ENCODE measurements around the gene CABLES1.

Gene CABLES1

GRCh38 chr18:23171581-23172156, 36.4 kb downstream of the CABLES1 start:
- no peak for DNase-seq

- DNase-seq = no peak
Measured at GRCh38 chr18:23172591-23173380, 37.5 kb downstream of the CABLES1 start.

GRCh38 chr18:23173912-23174311, 38.6 kb downstream of the CABLES1 start:
- no peak for DNase-seq

GRCh38 chr18:23176701-23177432, 41.6 kb downstream of the CABLES1 start:
- no peak for DNase-seq

- DNase-seq = no peak
Measured at GRCh38 chr18:23177433-23178072, 42.3 kb downstream of the CABLES1 start.

GRCh38 chr18:23178201-23178600, 42.9 kb downstream of the CABLES1 start:
- DNase-seq = no peak

DNA sequence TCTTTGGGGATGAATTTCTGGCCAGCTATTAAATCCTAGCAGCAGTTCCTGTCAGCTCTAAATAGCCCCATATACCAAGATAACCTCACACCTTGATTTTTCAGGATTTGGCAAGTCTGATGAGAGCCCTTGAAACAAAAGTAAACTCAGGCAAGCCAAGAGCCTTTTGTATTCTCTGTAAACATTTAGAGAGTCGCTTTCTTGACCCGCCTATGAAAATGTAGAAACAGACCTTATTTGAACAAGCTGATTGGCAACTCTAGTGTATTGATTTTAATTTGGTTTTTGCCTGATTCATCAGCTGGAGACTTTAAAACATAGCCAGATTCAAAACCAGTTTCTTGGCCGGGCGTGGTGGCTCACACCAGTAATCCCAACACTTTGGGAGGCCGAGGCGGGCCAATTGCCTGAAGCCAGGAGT, 43.4 kb downstream of the CABLES1 start:
- DNase-seq = no peak

GRCh38 chr18:23179416-23179815, 44.1 kb downstream of the CABLES1 start:
- no peak for DNase-seq

GRCh38 chr18:23181547-23181946, 46.3 kb downstream of the CABLES1 start:
- DNase-seq = no peak

DNA sequence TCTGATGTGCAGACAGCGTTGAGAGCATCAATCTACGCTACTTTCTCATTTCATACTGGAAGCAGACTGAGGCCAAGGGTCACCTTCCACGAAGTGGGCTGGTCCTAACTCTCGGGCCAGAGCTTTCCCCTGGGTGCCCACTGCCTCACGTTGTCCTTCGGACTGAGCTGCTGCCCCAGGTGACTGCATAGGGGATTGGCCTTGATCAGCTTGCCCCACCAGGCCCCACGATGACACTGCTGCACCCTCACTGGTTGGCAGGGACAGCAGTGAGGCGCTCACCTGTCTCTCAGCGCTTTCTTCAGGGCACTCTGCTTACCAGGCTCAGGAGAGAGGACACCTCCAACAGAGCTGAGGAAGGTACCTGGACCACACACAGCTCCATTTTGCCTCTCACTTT, 47.3 kb downstream of the CABLES1 start:
- no peak for DNase-seq

DNA sequence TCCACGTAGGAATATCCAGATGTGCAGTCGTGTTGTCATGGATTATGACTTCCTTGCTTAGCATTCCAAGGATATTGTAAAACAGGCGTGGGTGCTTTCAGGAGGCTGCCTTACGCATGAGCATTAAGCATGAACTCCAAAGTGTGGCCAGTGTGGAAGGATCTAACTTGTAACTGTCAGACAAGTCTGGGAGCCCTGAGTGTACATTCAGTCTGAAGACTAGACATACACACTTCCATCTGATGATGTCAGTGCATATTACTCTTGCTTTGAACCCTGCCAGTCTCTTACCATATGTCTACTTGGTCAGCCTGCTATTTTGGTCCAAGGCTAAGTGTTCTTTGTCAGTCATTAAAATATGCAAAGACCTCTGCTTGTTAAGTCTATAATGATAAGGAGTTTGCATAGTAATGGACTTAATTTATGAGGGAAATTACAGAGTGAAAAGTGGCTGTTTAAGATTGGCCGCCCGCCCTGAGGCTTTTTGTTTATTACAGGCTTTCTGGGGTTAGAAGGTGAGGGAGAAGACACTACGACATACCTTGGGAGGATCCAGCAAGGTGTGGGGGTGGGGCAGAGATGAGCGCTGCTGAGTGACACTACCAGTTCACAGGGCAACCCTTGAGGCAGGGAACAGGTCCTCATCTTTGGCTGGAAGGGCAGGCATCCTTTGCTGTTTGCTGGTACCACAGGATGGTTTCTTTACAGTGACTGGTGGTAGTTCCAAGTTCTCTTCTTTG, 48.3 kb downstream of the CABLES1 start:
- DNase-seq = no peak

DNA sequence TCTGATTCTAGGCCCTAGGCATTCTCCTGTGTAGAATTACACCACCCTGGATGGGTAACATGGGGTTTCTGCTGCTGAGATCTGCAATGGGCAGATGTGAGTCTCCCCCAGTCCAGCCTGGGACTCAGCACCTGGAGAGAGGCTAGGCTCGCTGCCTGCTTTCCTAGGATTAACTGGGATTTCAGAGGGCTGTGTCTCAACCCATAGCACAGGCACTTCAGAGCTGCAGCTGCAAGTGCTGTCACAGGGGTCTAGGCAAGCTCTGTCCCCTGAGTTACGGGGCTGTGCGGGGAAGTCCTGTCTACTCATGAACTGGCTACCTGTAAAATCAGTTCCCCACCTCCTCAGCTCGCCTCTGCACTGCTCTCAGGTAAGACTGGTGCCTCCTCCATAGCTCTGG, 51.5 kb downstream of the CABLES1 start:
- DNase-seq = no peak

DNA sequence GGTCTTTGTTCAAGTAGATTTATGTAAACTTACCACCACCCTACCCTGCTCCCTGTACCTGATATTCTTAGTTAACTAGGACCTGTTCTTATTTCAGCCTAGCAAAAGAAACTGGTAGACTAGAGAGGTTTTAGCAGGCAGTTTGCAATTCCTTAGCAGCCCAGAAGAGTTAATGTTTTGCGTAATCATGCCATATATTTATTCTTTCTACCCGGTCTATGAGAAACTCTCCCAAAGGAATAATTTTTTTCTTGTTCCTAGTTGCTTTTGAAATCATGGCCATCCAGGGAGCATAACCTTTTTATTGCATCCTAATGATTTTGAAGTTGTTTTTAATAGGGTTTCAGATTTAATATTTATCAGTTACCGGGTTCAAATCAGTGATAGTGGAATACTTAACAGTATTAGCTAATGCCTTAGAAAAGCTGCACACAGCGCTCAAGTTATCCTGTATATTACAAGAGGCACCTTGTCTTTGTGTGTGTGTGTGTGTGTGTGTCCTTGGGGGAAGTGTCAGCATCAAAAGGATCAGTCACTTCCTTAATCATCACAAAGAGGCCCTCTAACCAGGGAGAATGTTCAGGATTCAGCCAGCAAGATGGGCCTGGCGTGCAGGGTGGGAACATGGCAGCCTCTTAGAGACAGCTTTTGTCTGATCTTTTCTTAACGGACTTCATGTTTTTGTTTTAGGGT, 52.9 kb downstream of the CABLES1 start:
- DNase-seq = no peak

GRCh38 chr18:23189099-23189498, 53.8 kb downstream of the CABLES1 start:
- DNase-seq = no peak

DNA sequence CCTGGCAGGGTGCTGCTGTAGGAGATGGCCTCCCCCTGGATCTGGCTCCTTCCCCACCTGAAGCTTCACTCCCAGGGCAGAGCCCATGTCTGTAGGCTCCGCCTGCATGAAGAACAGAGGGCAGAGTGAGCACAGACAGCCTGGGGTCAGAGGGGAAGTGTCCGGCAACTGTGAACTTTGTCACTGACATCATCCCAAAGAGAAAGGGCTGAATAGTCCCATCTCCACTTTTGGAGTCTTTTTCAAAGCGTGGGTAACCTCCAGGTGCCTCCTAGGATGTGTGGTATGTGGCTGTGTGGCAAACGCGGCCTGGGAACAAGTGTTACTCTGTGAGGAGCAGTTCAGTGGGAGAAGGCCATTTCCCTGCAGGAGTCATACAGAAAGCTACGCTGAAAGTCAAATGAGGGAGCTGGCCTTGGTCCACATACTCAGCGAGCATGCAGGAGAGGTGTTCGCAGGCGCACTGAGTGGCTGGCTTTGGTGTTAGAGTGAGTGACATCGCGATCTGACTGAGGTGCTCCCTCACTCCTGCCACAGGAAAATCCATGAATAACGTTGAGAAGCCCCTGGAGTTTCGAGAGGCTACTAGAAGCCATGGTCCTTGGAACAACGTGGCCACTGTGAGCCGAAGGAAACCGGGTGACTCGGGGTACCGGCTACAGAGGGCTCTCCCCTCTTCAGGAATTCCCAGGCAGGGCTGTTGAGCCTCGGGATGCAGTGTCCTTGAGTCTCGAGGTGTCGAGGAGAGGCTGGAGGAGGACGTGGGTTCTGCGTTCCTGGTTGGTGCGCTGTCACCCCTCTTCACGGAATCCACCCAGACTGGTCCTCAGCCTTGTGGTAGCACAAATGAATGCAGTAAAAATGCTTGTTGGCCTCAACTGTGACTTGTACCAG, 54.7 kb downstream of the CABLES1 start:
- DNase-seq = no peak

- no peak for DNase-seq
Measured at GRCh38 chr18:23191232-23191631, 55.9 kb downstream of the CABLES1 start.

DNA sequence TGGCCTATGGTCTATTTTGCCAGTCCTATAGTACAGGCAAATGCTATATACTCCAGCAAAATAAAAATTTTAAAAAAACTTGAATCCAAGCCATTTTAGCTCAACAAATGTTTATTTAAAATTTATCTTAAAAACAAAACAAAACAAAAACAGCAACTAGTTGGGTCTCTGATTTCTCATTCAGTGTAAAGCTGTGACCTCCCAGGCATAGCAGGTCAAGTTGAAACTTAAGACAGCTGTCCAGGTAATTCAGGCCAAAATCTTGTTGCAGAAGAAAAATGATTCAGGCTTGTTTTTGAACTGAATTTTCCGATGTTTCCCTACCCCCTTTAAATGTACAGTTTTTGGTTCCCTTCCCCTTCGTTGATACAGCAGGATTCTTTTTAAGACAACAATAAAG, 58.5 kb downstream of the CABLES1 start:
- no peak for DNase-seq

- DNase-seq = no peak
Measured at GRCh38 chr18:23194155-23194996, 59.1 kb downstream of the CABLES1 start.

- DNase-seq = no peak
Measured at GRCh38 chr18:23194997-23195957, 60.0 kb downstream of the CABLES1 start.

Measured in midbrain (tissue), 1 donor.